GM12874 (cell line): ENCODE results near the gene SLC38A11.

Experiments used
- TF ChIP-seq, protein P1 (sequence below): IDR thresholded peaks from 2 replicates; pipeline ENCODE4 v1.5.1; 2011; ENCODE audit warnings: low read depth, mild to moderate bottlenecking, control low read depth, low read length, moderate library complexity; ENCODE audit not compliant: insufficient read depth

SLC38A11 gene

DNA sequence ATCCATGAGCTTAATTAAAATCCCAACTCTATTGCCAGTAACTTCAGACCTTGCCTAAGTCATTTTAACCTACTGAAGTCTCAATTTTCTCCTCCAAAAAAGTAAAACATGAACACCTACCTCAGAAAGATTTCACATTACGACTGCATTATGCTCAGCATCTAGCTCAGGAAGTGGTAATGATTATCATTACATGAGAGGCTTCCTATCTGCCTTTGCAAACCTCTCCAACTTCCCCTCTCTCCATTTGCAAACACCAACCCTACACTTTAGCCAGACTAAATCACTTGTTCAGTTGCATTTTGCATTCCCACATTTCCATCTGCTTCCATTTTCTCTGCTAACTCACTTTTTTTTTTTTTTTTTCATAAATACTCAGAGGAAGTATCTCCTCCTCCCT lies 6.8 kb downstream of the SLC38A11 start:
- TF ChIP-seq, protein P1, sequence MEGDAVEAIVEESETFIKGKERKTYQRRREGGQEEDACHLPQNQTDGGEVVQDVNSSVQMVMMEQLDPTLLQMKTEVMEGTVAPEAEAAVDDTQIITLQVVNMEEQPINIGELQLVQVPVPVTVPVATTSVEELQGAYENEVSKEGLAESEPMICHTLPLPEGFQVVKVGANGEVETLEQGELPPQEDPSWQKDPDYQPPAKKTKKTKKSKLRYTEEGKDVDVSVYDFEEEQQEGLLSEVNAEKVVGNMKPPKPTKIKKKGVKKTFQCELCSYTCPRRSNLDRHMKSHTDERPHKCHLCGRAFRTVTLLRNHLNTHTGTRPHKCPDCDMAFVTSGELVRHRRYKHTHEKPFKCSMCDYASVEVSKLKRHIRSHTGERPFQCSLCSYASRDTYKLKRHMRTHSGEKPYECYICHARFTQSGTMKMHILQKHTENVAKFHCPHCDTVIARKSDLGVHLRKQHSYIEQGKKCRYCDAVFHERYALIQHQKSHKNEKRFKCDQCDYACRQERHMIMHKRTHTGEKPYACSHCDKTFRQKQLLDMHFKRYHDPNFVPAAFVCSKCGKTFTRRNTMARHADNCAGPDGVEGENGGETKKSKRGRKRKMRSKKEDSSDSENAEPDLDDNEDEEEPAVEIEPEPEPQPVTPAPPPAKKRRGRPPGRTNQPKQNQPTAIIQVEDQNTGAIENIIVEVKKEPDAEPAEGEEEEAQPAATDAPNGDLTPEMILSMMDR, result no peak

DNA sequence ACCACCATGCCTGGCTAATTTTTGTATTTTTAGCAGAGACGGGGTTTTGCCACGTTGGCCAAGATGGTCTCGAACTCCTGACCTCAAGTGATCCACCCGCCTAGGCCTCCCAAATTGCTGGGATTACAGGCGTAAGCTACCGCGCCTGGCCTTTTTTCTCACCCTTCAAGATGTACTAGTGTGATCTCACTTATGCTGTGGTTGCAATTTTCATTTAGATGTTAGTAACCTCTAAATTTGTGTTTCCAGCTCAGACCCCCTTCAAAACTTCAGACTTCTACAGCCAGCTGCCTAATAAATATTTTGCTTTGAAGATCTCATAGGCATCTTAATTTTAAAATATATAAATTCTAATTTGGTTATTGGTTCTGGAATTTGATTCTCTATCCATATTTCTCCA lies 8.0 kb downstream of the SLC38A11 start:
- TF ChIP-seq, protein P1, result no peak

DNA sequence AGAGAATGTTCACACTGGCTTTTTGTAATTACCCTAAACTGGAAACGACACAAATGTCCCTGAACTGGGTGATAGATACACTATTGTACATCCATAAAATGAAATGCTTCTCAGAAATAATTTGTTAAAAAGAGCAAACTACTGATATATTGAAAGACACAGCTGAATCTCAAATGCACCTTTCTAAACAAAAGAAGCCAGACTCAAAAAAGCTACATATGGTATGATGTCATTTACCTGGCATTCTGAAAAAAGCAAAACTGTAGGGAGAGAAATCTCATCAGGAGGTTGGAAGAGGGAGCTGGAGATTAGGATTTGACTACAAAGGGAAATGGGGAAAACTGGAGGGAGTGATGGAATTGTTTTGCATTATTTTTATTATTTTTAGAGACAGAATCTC lies 12.0 kb downstream of the SLC38A11 start:
- TF ChIP-seq, protein P1, result no peak

DNA sequence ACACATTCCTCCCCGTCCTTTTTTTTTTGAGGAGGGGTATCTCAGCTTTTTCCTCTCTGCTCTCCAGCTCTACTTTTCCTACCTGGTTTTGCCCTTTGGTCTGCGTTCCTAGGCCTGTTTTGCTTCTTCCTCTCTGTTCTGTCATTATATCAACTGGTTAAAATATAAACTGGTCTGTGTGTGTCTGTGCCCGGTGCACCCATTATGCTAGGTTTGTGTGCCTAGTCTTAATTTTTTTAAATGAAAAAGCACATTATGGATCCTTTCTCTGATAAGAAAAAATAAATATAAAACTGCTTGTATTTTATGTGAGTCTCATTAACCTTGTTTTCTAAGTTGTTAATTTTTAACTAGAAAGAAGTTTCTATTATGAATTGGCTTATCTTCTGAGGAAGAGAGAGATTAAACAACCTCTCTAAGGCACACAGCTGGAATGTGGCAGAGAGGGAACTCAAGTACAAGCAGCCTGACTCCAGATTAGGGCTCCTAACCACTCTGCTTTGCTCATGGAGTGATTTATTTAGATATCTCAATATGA lies 17.4 kb downstream of the SLC38A11 start:
- TF ChIP-seq, protein P1, result no peak

DNA sequence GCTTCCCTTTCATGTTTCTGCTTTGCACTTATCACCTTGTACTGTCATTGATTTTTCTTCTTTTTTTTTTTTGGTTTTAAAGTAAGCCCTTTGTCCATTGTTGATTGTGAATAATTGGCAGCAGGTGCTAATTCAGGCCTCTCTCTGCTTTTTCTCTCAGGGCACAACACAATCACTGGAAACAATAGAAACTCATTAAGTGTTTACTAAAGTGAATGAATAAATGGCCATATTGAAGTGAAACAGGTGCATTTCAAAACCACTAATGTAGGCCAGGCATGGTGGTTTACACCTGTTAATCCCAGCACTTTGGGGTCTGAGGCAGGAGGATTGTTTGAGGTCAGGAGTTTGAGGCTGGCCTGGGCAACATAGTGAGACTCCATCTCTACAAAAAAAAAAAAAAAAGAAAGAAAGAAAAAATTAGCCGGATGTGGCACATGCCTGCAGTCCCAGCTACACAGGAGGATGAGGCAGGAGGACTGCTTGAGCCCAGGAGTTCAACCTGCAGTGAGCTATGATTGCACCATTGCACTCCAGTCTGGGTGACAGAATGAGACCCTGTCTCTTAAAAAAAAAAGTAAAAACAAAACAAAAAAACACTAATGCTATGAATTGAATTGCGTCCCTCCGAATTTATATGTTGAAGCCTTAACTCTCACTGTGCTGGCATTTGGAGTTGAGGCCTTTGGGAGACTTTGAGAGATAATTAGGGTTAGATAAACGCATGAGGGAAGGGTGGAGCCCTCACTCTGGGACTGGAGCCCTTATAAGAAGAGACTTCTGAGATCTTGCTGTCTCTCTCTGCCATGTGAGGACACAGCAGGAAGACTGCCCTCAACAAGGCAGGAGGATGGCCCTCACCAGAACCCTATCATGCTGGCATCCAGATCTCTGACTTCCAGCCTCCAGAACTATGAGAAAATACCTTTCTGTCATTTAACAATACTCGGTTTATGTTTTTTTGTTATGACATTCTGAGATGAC lies 19.9 kb downstream of the SLC38A11 start:
- TF ChIP-seq, protein P1, result no peak

DNA sequence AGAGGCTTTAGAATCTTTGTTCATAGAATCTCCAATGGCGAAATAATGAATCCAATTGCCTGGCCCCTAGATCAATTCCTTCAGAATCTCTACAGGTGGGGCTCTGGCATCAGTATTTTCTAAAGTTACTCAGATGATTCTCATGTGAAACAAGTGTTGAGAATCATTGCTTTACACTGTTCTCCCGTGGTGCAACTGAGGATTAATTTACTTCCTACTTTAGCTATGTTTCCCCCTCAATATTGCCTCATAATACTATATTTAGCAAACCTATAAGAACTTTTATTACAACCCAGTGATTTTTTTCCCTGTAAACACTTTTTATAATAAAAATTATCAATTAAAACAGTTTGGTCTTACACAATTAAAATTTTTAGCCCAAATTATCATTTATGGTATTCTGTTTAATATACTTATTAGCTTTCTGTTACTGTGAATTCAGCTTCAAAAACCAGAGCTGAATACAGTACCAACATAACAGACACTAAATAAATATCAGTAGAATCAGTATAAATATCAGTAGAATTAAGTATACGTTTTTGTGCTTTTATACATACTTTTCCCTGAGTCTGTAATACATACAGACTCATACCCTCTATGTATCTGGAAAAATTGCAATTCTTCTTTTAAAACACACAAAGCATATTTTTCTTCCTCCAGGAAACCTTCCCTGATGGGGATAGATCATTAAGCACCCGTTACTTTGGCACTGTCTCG lies 20.8 kb downstream of the SLC38A11 start:
- TF ChIP-seq, protein P1, result no peak

DNA sequence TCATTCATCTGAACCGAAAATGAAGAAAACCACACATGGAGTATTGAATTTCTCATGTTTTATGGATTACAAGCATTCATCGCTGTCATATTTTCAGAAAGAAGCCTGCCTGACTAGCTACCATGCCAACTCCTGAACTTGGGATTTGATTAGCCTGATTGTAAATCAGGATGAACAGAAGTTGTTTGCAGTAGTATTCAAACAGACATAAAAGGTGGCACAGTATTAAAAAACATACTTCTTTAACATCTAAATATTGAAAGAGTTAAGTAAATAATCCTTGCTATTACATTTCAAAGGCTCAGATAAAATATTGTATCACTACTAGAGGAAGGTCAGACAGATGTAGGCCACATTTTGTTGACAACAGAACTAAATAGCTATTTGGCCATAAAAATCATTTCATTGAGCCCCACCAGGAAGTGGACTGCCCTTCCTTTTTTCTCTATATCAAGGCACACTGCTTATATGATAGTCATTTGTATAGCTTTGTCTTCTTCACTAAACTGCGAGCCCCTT lies 21.6 kb downstream of the SLC38A11 start:
- TF ChIP-seq, protein P1, result no peak
